ENCODE measurements around the gene YWHAE. TPM values are rescaled to one million over a fixed set of nuclear protein-coding genes. Genes with fewer than 3 reads are reported as not detected.

YWHAE gene
- total RNA-seq, 1 experiment from 2014 or later, result 189 TPM

DNA sequence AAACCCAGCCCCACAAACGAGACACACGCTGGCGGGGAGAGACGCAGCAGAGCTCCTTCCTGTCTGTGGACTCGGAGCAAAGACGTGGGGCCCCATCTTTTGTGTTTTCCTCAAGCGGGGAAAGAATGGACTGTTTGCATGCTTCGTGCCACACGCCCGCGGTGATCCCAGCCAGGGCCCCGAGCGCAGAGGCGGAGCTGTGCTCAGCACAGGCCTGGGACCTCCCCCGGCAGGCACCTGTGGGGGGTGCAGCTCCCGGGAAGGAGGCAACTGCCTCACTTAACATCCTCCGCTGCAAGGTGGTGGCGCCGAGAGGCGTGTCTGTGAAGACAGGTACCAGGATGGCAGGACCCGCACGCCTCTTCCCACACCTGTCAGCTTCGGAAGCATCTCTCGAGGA, 101.4 kb downstream of the YWHAE start:
- no peak overlapping the region for H3K27ac ChIP-seq (ENCODE audit: low read length)
- H2AFZ ChIP-seq (ENCODE audit: low read length), result no peak overlapping the region
- no peak overlapping the region for H3K9ac ChIP-seq (ENCODE audit: low read length)
- no peaks in the 10 kb centered on the region for H3K27me3 ChIP-seq (ENCODE audit: low read length)
- H3K9me2 ChIP-seq (replicated peaks; ENCODE audit: insufficient read depth, low read length), result no peaks in the 10 kb centered on the region
- no peak overlapping the region for H3K4me3 ChIP-seq (ENCODE audit: low read length)
- no peaks in the 10 kb centered on the region for H3K9me3 ChIP-seq (ENCODE audit: low read length)
- H4K20me1 ChIP-seq (ENCODE audit: insufficient read depth, low read depth, low read length), result no peaks in the 10 kb centered on the region
- no peaks in the 10 kb centered on the region for H3K4me1 ChIP-seq (ENCODE audit: low read length)
- no peaks in the 10 kb centered on the region for H3K79me2 ChIP-seq (ENCODE audit: low read length)
- no peak overlapping the region for H3K4me2 ChIP-seq (ENCODE audit: low read depth, low read length, poor library complexity, severe bottlenecking)
- no peaks in the 10 kb centered on the region for H3K36me3 ChIP-seq (ENCODE audit: insufficient read depth, low read length)
- DNase-seq, result no peak

Small RNA genes lying within 50 kb of the gene (small RNA-seq; reads per million reads assigned to genes)
- 0.20 reads per million for gene AC032044.2

Other genes with a start within 250 kb of the YWHAE start
- 113 and 165 TPM in 2 replicates for gene ABR, start 220.2 kb downstream of the YWHAE start, total RNA-seq (2014; rRNA removed; shearing (Covaris generic); ENCODE audit: low replicate concordance)
- gene BHLHA9, start 129.8 kb downstream of the YWHAE start, total RNA-seq (2014; rRNA removed; shearing (Covaris generic); ENCODE audit: low replicate concordance), result not detected in 2 replicates
- not detected in 2 replicates for gene TRARG1, start 120.6 kb downstream of the YWHAE start, total RNA-seq (2014; rRNA removed; shearing (Covaris generic); ENCODE audit: low replicate concordance)
- 14.1 and 19.5 TPM in 2 replicates for gene CRK, start 56.0 kb upstream of the YWHAE start, total RNA-seq (2014; rRNA removed; shearing (Covaris generic); ENCODE audit: low replicate concordance)
- gene MYO1C, start 92.5 kb upstream of the YWHAE start, total RNA-seq (2014; rRNA removed; shearing (Covaris generic); ENCODE audit: low replicate concordance), result 14.7 and 20.5 TPM in 2 replicates
- gene INPP5K, start 116.4 kb upstream of the YWHAE start, total RNA-seq (2014; rRNA removed; shearing (Covaris generic); ENCODE audit: low replicate concordance), result 61.7 and 102 TPM in 2 replicates
- 26.2 and 28.9 TPM in 2 replicates for gene PITPNA, start 162.6 kb upstream of the YWHAE start, total RNA-seq (2014; rRNA removed; shearing (Covaris generic); ENCODE audit: low replicate concordance)
- 10.0 and 10.8 TPM in 2 replicates for gene SLC43A2, start 228.6 kb upstream of the YWHAE start, total RNA-seq (2014; rRNA removed; shearing (Covaris generic); ENCODE audit: low replicate concordance)
- gene SCARF1, start 245.5 kb upstream of the YWHAE start, total RNA-seq (2014; rRNA removed; shearing (Covaris generic); ENCODE audit: low replicate concordance), result 0.18 TPM in 1 of 2 replicates, not detected in the other
- 1.7 TPM in 1 of 2 replicates, not detected in the other for gene RILP, start 249.6 kb upstream of the YWHAE start, total RNA-seq (2014; rRNA removed; shearing (Covaris generic); ENCODE audit: low replicate concordance)